Suprapubic skin (tissue), 4 donors: ENCODE measurements around the gene NELFE. TPM values are rescaled to one million over a fixed set of nuclear protein-coding genes. Genes with fewer than 3 reads are reported as not detected.
"Not testable (repeated sequence)": the region's sequence is repeated elsewhere in the genome, so short reads cannot be mapped to it uniquely, and the experiment has no call there.

Experiments used
- DNase-seq, 2 donors: peaks; one replicate each; pipeline ENCODE4 v3.0.0-alpha.2; 2019; ENCODE audit warnings: low spot score in 2 of 2
- H3K27ac ChIP-seq: fragments of 200-600 bp; sonication (generic); one replicate; pipeline ENCODE4 v1.5.1; 2019
- H3K27me3 ChIP-seq: fragments of 200-600 bp; sonication (generic); one replicate; pipeline ENCODE4 v1.5.1; 2019
- H3K36me3 ChIP-seq: fragments of 200-600 bp; sonication (generic); one replicate; pipeline ENCODE4 v1.5.1; 2019
- H3K4me1 ChIP-seq: fragments of 200-600 bp; sonication (generic); one replicate; pipeline ENCODE4 v1.5.1; 2019
- H3K4me3 ChIP-seq: fragments of 200-600 bp; sonication (generic); one replicate; pipeline ENCODE4 v1.5.1; 2019; ENCODE audit warnings: mild to moderate bottlenecking
- H3K9me3 ChIP-seq: fragments of 200-600 bp; sonication (generic); one replicate; pipeline ENCODE4 v1.5.1; 2019
- EP300 ChIP-seq: sonication (generic); formaldehyde crosslinking; IDR thresholded peaks from one replicate; pipeline ENCODE4 v1.6.1; 2017; ENCODE audit warnings: antibody characterized with exemption
- POLR2A ChIP-seq, 2 donors: fragments of 450-650 bp; IDR thresholded peaks; one replicate each; pipeline ENCODE4 v1.6.1; 2017; ENCODE audit warnings: antibody characterized with exemption in 2 of 2, mild to moderate bottlenecking in 2 of 2, moderate library complexity in 2 of 2
- POLR2AphosphoS5 ChIP-seq, 3 donors: sonication (generic); formaldehyde crosslinking; IDR thresholded peaks; one replicate each; pipeline ENCODE4 v1.6.1; 2017; ENCODE audit warnings: antibody characterized with exemption in 3 of 3
- WGBS: methylation state at CpG from one replicate; pipeline ENCODE4 v1.1.5; 2018; 5-methylcytosine and 5-hydroxymethylcytosine counted together
- total RNA-seq, 4 donors: library from RNA; depleted of rRNA; stranded (reverse); fragments of >200 nt; gene quantifications; one replicate each; pipeline ENCODE4 v1.1.0, GENCODE V29; 2016
- TF ChIP-seq, protein P1 (sequence below), 2 donors: fragments of 200-600 bp in 1 of 2; fragments of 450-650 bp in 1 of 2; sonication (generic) in 1 of 2; IDR thresholded peaks; one replicate each; pipeline ENCODE4 v1.5.1; 2016 to 2019; ENCODE audit warnings: antibody characterized with exemption in 2 of 2, mild to moderate bottlenecking in 1 of 2, moderate library complexity in 1 of 2

The NELFE gene
- total RNA-seq, 4 donors from 2014 or later = 56.7 to 72.1 (median 65.8) TPM

- H3K4me3 ChIP-seq, H3K9me3 ChIP-seq, DNase-seq, H3K27ac ChIP-seq, H3K27me3 ChIP-seq, H3K4me1 ChIP-seq: not testable (repeated sequence)
- WGBS = no CpG with 5 or more reads among the region's 7 CpGs
- H3K36me3 ChIP-seq = peaks cover 13% of the 10 kb centered on the region
These were observed 23.0 kb upstream of the NELFE start, which contains the start of gene C4A for GRCh38 chr6:31981744-31982143. C4A (plus strand) TSS chr6:31982057; CDS start chr6:31982108, 51 bp downstream.

DNA sequence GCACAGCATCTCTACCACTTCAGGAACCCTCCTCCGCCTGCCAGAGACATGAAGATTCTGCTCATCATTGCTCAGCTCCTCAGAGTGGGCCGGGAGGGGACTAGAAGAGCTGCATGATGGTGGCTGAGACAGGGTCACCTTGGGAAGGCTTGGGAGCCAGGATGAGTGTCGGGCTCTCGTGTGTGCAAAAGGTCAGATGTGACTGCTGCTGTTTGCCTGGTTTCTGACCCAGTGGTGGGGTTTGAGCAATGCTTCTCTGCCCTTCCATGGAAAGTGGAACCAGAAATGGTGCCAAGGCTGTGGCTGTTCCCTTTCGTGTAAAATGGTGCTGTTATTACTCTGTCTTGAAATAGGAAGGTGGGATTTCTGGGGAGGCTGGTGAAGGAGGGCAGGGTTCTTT is 22.2 kb upstream of the NELFE start:
- no CpG with 5 or more reads among the region's 5 CpGs for WGBS
- H3K36me3 ChIP-seq = peaks cover 16% of the 10 kb centered on the region
- not testable (repeated sequence) for H3K27me3 ChIP-seq, H3K4me1 ChIP-seq, H3K4me3 ChIP-seq, H3K27ac ChIP-seq, H3K9me3 ChIP-seq, DNase-seq

- peaks cover 16% of the 10 kb centered on the region for H3K36me3 ChIP-seq
- H3K4me3 ChIP-seq, H3K27ac ChIP-seq, H3K9me3 ChIP-seq, DNase-seq, H3K27me3 ChIP-seq, H3K4me1 ChIP-seq: not testable (repeated sequence)
- 90% methylated on average over 4 of the region's 13 CpGs for WGBS
These were observed 21.6 kb upstream of the NELFE start for GRCh38 chr6:31980195-31980876.

GRCh38 chr6:31979238-31979898 is 20.6 kb upstream of the NELFE start:
- peaks cover 16% of the 10 kb centered on the region for H3K36me3 ChIP-seq
- TF ChIP-seq, protein P1, sequence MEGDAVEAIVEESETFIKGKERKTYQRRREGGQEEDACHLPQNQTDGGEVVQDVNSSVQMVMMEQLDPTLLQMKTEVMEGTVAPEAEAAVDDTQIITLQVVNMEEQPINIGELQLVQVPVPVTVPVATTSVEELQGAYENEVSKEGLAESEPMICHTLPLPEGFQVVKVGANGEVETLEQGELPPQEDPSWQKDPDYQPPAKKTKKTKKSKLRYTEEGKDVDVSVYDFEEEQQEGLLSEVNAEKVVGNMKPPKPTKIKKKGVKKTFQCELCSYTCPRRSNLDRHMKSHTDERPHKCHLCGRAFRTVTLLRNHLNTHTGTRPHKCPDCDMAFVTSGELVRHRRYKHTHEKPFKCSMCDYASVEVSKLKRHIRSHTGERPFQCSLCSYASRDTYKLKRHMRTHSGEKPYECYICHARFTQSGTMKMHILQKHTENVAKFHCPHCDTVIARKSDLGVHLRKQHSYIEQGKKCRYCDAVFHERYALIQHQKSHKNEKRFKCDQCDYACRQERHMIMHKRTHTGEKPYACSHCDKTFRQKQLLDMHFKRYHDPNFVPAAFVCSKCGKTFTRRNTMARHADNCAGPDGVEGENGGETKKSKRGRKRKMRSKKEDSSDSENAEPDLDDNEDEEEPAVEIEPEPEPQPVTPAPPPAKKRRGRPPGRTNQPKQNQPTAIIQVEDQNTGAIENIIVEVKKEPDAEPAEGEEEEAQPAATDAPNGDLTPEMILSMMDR (IDR thresholded peaks at IDR 0.05) = no peak
- TF ChIP-seq POLR2AphosphoS5 (IDR thresholded peaks at IDR 0.05) = no peak
- no peak for TF ChIP-seq EP300
- TF ChIP-seq POLR2A (IDR thresholded peaks at IDR 0.05) = no peak
- H3K27ac ChIP-seq = no peak overlapping the region
- WGBS = 89% methylated on average over 3 of the region's 3 CpGs
- H3K4me1 ChIP-seq = no peaks in the 10 kb centered on the region
- H3K9me3 ChIP-seq = no peaks in the 10 kb centered on the region
- H3K27me3 ChIP-seq = no peaks in the 10 kb centered on the region
- H3K4me3 ChIP-seq = no peak overlapping the region
- DNase-seq = no peak

DNA sequence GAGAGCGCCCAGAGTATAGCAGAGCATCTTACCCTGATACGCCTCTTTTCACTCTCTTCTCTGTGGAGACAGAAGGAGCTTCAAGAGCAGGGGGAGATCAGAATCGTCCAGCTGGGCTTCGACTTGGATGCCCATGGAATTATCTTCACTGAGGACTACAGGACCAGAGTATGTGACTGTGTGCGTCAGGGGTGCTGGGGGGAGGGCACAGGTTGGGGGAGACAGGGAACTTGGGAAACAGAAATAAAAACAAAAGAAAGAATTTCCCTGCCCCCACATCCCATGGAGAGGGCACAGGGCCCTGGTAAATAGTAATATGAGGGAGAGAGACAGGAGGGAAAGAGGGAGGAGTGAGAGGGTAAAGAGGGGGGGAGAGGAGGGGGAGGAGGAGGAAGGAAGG is 20.1 kb upstream of the NELFE start:
- Histone ChIP-seq H3K4me1 (peaks cover 1% of the 10 kb centered on the region), H3K27ac (no peak overlapping the region), H3K36me3 (peaks cover 16% of the 10 kb centered on the region), H3K4me3 (no peak overlapping the region), H3K9me3 (no peaks in the 10 kb centered on the region), H3K27me3 (no peaks in the 10 kb centered on the region)
- whole genome bisulfite sequencing = 90% methylated on average over 5 of the region's 5 CpGs
- TF ChIP-seq POLR2AphosphoS5 (IDR thresholded peaks at IDR 0.05) (no peak), EP300 (no peak), POLR2A (IDR thresholded peaks at IDR 0.05) (no peak)
- TF ChIP-seq, protein P1 (IDR thresholded peaks at IDR 0.05) = no peak
- no peak for DNase-seq

DNA sequence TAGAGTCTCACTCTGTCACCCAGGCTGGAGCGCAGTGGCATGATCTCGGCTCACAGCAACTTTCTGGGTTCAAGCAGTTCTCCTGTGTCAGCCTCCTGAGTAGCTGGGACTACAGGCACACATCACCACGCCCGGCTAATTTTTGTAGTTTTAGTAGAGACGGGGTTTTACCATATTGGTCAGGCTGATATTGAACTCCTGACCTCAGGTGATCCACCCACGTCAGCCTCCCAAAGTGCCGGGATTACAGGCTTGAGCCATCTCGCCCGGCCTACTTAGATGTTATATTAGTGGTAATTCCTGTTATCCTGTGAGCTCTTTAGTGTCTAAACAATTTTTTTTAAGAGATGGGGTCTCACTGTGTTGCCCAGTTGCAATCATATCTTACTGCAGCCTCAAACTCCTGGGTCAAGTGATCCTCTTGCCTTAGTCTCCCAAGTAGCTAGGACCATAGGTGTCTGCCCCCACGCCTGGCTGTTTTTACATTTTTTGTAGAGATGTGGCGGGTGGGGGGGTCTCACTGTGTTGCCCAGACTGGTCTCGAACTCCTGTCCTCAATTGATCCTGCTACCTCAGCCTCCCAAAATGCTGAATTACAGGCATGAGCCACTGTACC is 19.2 kb upstream of the NELFE start:
- DNase-seq = no peak
- no peak overlapping the region for H3K4me3 ChIP-seq
- peaks cover 10% of the 10 kb centered on the region for H3K4me1 ChIP-seq
- peaks cover 16% of the 10 kb centered on the region for H3K36me3 ChIP-seq
- no peak overlapping the region for H3K27ac ChIP-seq
- WGBS = 94% methylated on average over 12 of the region's 12 CpGs
- H3K27me3 ChIP-seq = no peaks in the 10 kb centered on the region
- H3K9me3 ChIP-seq = no peaks in the 10 kb centered on the region
- TF ChIP-seq EP300 = no peak
- TF ChIP-seq, protein P1 (IDR thresholded peaks at IDR 0.05) = no peak
- no peak for TF ChIP-seq POLR2A (IDR thresholded peaks at IDR 0.05)
- no peak for TF ChIP-seq POLR2AphosphoS5 (IDR thresholded peaks at IDR 0.05)

GRCh38 chr6:31976065-31976464 is 17.3 kb upstream of the NELFE start:
- no CpG with 5 or more reads among the region's 30 CpGs for WGBS
- peaks cover 23% of the 10 kb centered on the region for H3K4me1 ChIP-seq
- peaks cover 16% of the 10 kb centered on the region for H3K36me3 ChIP-seq
- not testable (repeated sequence) for H3K4me3 ChIP-seq, H3K27me3 ChIP-seq, H3K27ac ChIP-seq, H3K9me3 ChIP-seq, DNase-seq
